ENCODE results near the gene BCL7C.
"Not testable (repeated sequence)": the region's sequence is repeated elsewhere in the genome, so short reads cannot be mapped to it uniquely, and the experiment has no call there.

The BCL7C gene

GRCh38 chr16:30860729-30861128, 33.1 kb downstream of the BCL7C start:
- not testable (repeated sequence) for DNase-seq

- no peak for DNase-seq
Observed at GRCh38 chr16:30858829-30859423, 35.0 kb downstream of the BCL7C start.

- no peak for DNase-seq
Observed at GRCh38 chr16:30858111-30858495, 35.8 kb downstream of the BCL7C start.

GRCh38 chr16:30853758-30854157, 40.1 kb downstream of the BCL7C start:
- no peak for DNase-seq

- no peak for DNase-seq
Observed at GRCh38 chr16:30850246-30850645, 43.6 kb downstream of the BCL7C start.

GRCh38 chr16:30846649-30847402, 47.1 kb downstream of the BCL7C start:
- no peak for DNase-seq

GRCh38 chr16:30844671-30845449, 49.0 kb downstream of the BCL7C start:
- DNase-seq = peak; percentile 65

- no peak for DNase-seq
Observed at GRCh38 chr16:30844346-30844670, 49.6 kb downstream of the BCL7C start.

GRCh38 chr16:30843501-30843900, 50.4 kb downstream of the BCL7C start:
- DNase-seq = no peak

- no peak for DNase-seq
Observed at GRCh38 chr16:30842971-30843370, 50.9 kb downstream of the BCL7C start.

GRCh38 chr16:30841332-30841731, 52.5 kb downstream of the BCL7C start:
- DNase-seq = no peak

GRCh38 chr16:30840611-30841010, 53.3 kb downstream of the BCL7C start:
- no peak for DNase-seq

- no peak for DNase-seq
Observed at GRCh38 chr16:30839523-30840227, 54.2 kb downstream of the BCL7C start.

GRCh38 chr16:30838876-30839471, 54.9 kb downstream of the BCL7C start:
- DNase-seq = no peak

GRCh38 chr16:30837904-30838303, 56.0 kb downstream of the BCL7C start:
- no peak for DNase-seq
